ENCODE results near the gene SLC6A20. TPM values are rescaled to one million over a fixed set of nuclear protein-coding genes. Genes with fewer than 3 reads are reported as not detected.

Gene SLC6A20
- total and polyA plus RNA-seq, 4 donors, result 0.08 to 0.16 (median 0.10) TPM; not detected in 1

- H3K27ac ChIP-seq (ENCODE audit: low read depth in 1 of 2, low read length in 2 of 2), result no peak overlapping the region
- 91% methylated on average over 1 of the region's 1 CpG for WGBS
- no peak overlapping the region for H3K4me3 ChIP-seq (ENCODE audit: low read depth in 1 of 3, low read length in 3 of 3)
Observed at GRCh38 chr3:45844616-45845015, 48.3 kb upstream of the SLC6A20 start.

GRCh38 chr3:45842851-45843625, 46.7 kb upstream of the SLC6A20 start:
- no peaks in the 10 kb centered on the region for H3K36me3 ChIP-seq (ENCODE audit: control insufficient read depth in 4 of 4, insufficient read depth in 3 of 4, low read depth in 1 of 4, low read length in 3 of 4)
- DNase-seq (ENCODE audit: low spot score), result no peak
- H3K27ac ChIP-seq (ENCODE audit: low read depth in 1 of 2, low read length in 2 of 2), result no peak overlapping the region
- H3K4me3 ChIP-seq (ENCODE audit: low read depth in 1 of 3, low read length in 3 of 3), result no peak overlapping the region
- H3K9ac ChIP-seq (ENCODE audit: low read depth in 1 of 2, low read length in 2 of 2), result no peak overlapping the region
- TF ChIP-seq CTCF (IDR thresholded peaks at IDR 0.05; ENCODE audit: low read depth, low read length, missing input control), result no peak
- TF ChIP-seq FOXA2 (IDR thresholded peaks at IDR 0.05), result no peak
- no peak for TF ChIP-seq ATF3 (IDR thresholded peaks at IDR 0.05)
- TF ChIP-seq TAF1 (conservative IDR thresholded peaks at IDR 0.05), result no peak
- no peak for TF ChIP-seq RXRA (IDR thresholded peaks at IDR 0.05)
- TF ChIP-seq REST (IDR thresholded peaks at IDR 0.05), result no peak
- no peak for TF ChIP-seq GABPA (IDR thresholded peaks at IDR 0.05 in 1 of 2, conservative IDR thresholded peaks at IDR 0.05 in 1 of 2)
- H3K4me1 ChIP-seq (ENCODE audit: control insufficient read depth in 4 of 4, insufficient read depth in 4 of 4, low read length in 3 of 4), result peaks cover 2 to 29% (median 24%) of the 10 kb centered on the region in 4 donors
- WGBS, result 87% methylated on average over 9 of the region's 9 CpGs
- no peaks in the 10 kb centered on the region for H3K9me3 ChIP-seq (ENCODE audit: control insufficient read depth in 4 of 4, low read length in 3 of 4)
- no peaks in the 10 kb centered on the region for H3K27me3 ChIP-seq (ENCODE audit: control insufficient read depth in 4 of 4, insufficient read depth in 4 of 4, low read length in 3 of 4)

More at GRCh38 chr3:45844616-45845015, 48.3 kb upstream of the SLC6A20 start:
- H3K9ac ChIP-seq (ENCODE audit: low read depth in 1 of 2, low read length in 2 of 2), result no peak overlapping the region
- no peaks in the 10 kb centered on the region for H3K36me3 ChIP-seq (ENCODE audit: control insufficient read depth in 4 of 4, insufficient read depth in 3 of 4, low read depth in 1 of 4, low read length in 3 of 4)
- no peaks in the 10 kb centered on the region for H3K9me3 ChIP-seq (ENCODE audit: control insufficient read depth in 4 of 4, low read length in 3 of 4)
- H3K27me3 ChIP-seq (ENCODE audit: control insufficient read depth in 4 of 4, insufficient read depth in 4 of 4, low read length in 3 of 4), result no peaks in the 10 kb centered on the region
- peaks cover 2 to 18% (median 15%) of the 10 kb centered on the region in 4 donors for H3K4me1 ChIP-seq (ENCODE audit: control insufficient read depth in 4 of 4, insufficient read depth in 4 of 4, low read length in 3 of 4)
- DNase-seq (ENCODE audit: low spot score), result no peak
- TF ChIP-seq ATF3 (IDR thresholded peaks at IDR 0.05), result no peak
- no peak for TF ChIP-seq HNF4G (IDR thresholded peaks at IDR 0.05)
- no peak for TF ChIP-seq NR2F2 (IDR thresholded peaks at IDR 0.05)
- no peak for TF ChIP-seq TAF1 (conservative IDR thresholded peaks at IDR 0.05)
- TF ChIP-seq JUND (IDR thresholded peaks at IDR 0.05), result no peak
